ENCODE results near the gene ZC3H12A.

ZC3H12A gene

GRCh38 chr1:37483785-37484184 lies 9.4 kb downstream of the ZC3H12A start:
- peak overlapping the region; percentile 87 for H3K27ac ChIP-seq
- 0 out of 2 replicates have a peak, but pooled peaks have one; percentile 23 for TF ChIP-seq ZFX (IDR thresholded peaks at IDR 0.05)
- TF ChIP-seq, protein P1, sequence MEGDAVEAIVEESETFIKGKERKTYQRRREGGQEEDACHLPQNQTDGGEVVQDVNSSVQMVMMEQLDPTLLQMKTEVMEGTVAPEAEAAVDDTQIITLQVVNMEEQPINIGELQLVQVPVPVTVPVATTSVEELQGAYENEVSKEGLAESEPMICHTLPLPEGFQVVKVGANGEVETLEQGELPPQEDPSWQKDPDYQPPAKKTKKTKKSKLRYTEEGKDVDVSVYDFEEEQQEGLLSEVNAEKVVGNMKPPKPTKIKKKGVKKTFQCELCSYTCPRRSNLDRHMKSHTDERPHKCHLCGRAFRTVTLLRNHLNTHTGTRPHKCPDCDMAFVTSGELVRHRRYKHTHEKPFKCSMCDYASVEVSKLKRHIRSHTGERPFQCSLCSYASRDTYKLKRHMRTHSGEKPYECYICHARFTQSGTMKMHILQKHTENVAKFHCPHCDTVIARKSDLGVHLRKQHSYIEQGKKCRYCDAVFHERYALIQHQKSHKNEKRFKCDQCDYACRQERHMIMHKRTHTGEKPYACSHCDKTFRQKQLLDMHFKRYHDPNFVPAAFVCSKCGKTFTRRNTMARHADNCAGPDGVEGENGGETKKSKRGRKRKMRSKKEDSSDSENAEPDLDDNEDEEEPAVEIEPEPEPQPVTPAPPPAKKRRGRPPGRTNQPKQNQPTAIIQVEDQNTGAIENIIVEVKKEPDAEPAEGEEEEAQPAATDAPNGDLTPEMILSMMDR (conservative IDR thresholded peaks at IDR 0.05) = no peak

DNA sequence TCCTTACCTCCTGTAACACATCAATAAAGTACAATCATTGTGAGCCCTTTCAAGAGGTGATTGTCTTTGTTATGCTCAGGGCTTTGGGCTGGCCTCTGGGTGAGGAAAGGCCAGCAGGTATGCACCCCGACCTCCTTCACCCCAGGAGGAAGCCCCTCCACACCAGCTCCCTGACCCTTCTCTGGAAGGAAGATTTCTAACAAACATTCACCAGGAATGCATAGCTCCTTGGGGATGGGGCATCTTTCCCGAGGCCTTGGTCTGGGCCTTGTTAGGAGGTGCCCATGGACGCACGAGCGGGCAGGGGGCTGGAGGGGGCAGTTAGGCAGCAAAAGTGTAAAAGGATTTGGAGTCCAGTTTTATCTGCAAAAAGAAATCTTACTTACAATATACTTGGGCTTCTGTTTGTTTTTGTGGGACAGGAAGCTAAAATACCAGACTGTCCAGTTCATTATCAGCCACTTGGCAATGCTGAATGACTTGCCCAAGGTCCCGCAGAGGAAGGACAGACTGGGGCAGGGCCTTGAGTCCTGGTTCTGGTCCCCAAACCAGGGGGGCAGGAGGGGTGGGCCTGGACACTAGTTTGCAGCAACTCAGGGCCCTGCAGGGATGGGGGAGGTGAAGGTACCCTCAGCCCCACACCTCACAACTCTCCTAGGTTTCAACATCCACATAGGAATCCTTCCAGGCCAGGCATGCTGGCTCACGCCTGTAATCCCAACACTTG lies 10.1 kb downstream of the ZC3H12A start:
- TF ChIP-seq, protein P1 (conservative IDR thresholded peaks at IDR 0.05) = no peak
- peak; percentile 40; the same call in 1 of the 2 replicates for TF ChIP-seq ZFX (IDR thresholded peaks at IDR 0.05)
- H3K27ac ChIP-seq = peak overlapping the region; percentile 87

- peak overlapping the region; percentile 87 for H3K27ac ChIP-seq
- TF ChIP-seq, protein P1 (conservative IDR thresholded peaks at IDR 0.05) = no peak
- no peak for TF ChIP-seq ZFX (IDR thresholded peaks at IDR 0.05)
These were observed 11.7 kb downstream of the ZC3H12A start for GRCh38 chr1:37485902-37486679.

- TF ChIP-seq, protein P1 (conservative IDR thresholded peaks at IDR 0.05) = peak; percentile 98
- TF ChIP-seq ZFX (IDR thresholded peaks at IDR 0.05) = no peak
- peak overlapping the region; percentile 87 for H3K27ac ChIP-seq
These were observed 12.6 kb downstream of the ZC3H12A start for GRCh38 chr1:37486680-37487618.

DNA sequence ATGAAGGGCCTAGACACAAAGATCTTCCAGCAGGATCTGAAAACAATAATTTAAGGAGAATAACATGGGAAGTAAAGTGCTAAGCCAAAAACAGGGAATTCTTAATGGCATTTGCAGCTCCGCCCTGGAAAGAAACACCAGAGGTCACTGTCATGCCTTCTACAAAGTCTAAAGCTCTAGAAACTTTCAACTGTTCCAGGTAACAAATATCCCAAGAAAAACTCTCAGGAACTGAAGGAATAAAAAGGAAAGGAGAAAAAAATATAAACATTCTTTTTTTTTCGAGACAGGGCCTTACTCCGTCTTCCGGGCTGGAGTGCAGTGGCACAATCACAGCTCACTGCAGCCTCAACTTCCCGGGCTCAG lies 13.2 kb downstream of the ZC3H12A start:
- TF ChIP-seq, protein P1 (conservative IDR thresholded peaks at IDR 0.05) = peak; percentile 88
- TF ChIP-seq ZFX (IDR thresholded peaks at IDR 0.05) = no peak
- H3K27ac ChIP-seq = peak overlapping the region; percentile 87

- TF ChIP-seq, protein P1 (conservative IDR thresholded peaks at IDR 0.05) = no peak
- TF ChIP-seq ZFX (IDR thresholded peaks at IDR 0.05) = no peak
- peak overlapping the region; percentile 51 for H3K27ac ChIP-seq
These were observed 19.1 kb downstream of the ZC3H12A start for GRCh38 chr1:37493336-37494098.

All from C4-2B (cell line).